Caco-2 (cell line): ENCODE measurements around the gene AXIN1. TPM values are rescaled to one million over a fixed set of nuclear protein-coding genes. Genes with fewer than 3 reads are reported as not detected.

Experiments used
- BruUV-seq: library from RNA; stranded (reverse); fragments of 400-500 nt; replicated peaks from 2 replicates; lab custom pipeline; 2021; lab: Mats Ljungman, UMichigan
- CTCF ChIA-PET: fragments of 300-600 bp; sonication (Branson Sonifier 250); formaldehyde crosslinking; loops from one replicate; lab custom pipeline; 2022; ENCODE audit warnings: antibody characterized with exemption; lab: Charles Lee
- POLR2A ChIA-PET: fragments of 300-600 bp; sonication (Branson Sonifier 250); formaldehyde crosslinking; loops from one replicate; lab custom pipeline; 2022; ENCODE audit warnings: antibody characterized with exemption; lab: Charles Lee
- DNase-seq, 2 experiments: peaks; one replicate each; pipeline versions ENCODE4 v3.0.0 to v3.0.0-alpha.2; 2020 to 2022
- H3K27me3 ChIP-seq: replicated peaks from 2 replicates; pipeline ENCODE4 v1.6.0; 2011; ENCODE audit warnings: low read length; ENCODE audit not compliant: control insufficient read depth, insufficient read depth
- H3K36me3 ChIP-seq: 2 replicates; pipeline ENCODE4 v1.5.1; 2011; ENCODE audit warnings: low read length; ENCODE audit not compliant: control insufficient read depth, insufficient read depth
- H3K4me1 ChIP-seq: fragments of 250-450 bp; sonication (Bioruptor Pico); 2 replicates; pipeline ENCODE4 v1.5.1; 2020; ENCODE audit warnings: mild to moderate bottlenecking
- H3K4me3 ChIP-seq: 2 replicates; pipeline ENCODE4 v1.5.1; 2011; ENCODE audit warnings: low read depth, mild to moderate bottlenecking, control low read depth, low read length
- H3K9me3 ChIP-seq: fragments of 250-450 bp; sonication (Bioruptor Pico); 2 replicates; pipeline ENCODE4 v1.5.1; 2020; ENCODE audit warnings: mild to moderate bottlenecking, moderate library complexity
- H3K27ac Mint-ChIP-seq: one replicate; pipeline ENCODE4 v1.8.0; 2022; ENCODE audit warnings: mixed read lengths; ENCODE audit not compliant: unreplicated experiment
- H3K27me3 Mint-ChIP-seq: one replicate; pipeline ENCODE4 v1.8.0; 2022; ENCODE audit warnings: mixed read lengths; ENCODE audit not compliant: insufficient read depth, unreplicated experiment
- H3K36me3 Mint-ChIP-seq: one replicate; pipeline ENCODE4 v1.8.0; 2022; ENCODE audit warnings: mild to moderate bottlenecking, mixed read lengths; ENCODE audit not compliant: insufficient read depth, unreplicated experiment
- H3K4me1 Mint-ChIP-seq: one replicate; pipeline ENCODE4 v1.8.0; 2022; ENCODE audit warnings: low read depth, mixed read lengths; ENCODE audit not compliant: unreplicated experiment
- H3K4me3 Mint-ChIP-seq: one replicate; pipeline ENCODE4 v1.8.0; 2022; ENCODE audit warnings: mild to moderate bottlenecking, moderate library complexity, mixed read lengths; ENCODE audit not compliant: unreplicated experiment
- H3K9me3 Mint-ChIP-seq: one replicate; pipeline ENCODE4 v1.8.0; 2022; ENCODE audit warnings: mixed read lengths; ENCODE audit not compliant: unreplicated experiment
- intact Hi-C: fragments of 100-400 bp; cut with micrococcal nuclease; formaldehyde crosslinking; loops from one replicate; pipeline ENCODE4 v1.10.0; 2022; ENCODE audit not compliant: unreplicated experiment
- total RNA-seq: library from RNA; stranded (reverse); gene quantifications from 2 replicates; pipeline ENCODE4 v1.2.3, GENCODE V29; 2022
- TF ChIP-seq, protein P1 (sequence below), 2 experiments: fragments of 200-600 bp in 1 of 2; IDR thresholded peaks; 1 replicate in 1 of 2; 2 replicates in 1 of 2; pipeline versions ENCODE4 v1.5.1 to v1.8.0; 2011 to 2022; ENCODE audit warnings: antibody characterized with exemption in 1 of 2, control low read depth in 1 of 2, inconsistent platforms in 1 of 2, low read depth in 1 of 2, low read length in 1 of 2, mild to moderate bottlenecking in 1 of 2, moderate library complexity in 1 of 2; ENCODE audit not compliant: insufficient read depth in 1 of 2, severe bottlenecking in 1 of 2, unreplicated experiment in 1 of 2

AXIN1 gene
- total RNA-seq, 1 experiment from 2014 or later: 34.5 TPM

DNA sequence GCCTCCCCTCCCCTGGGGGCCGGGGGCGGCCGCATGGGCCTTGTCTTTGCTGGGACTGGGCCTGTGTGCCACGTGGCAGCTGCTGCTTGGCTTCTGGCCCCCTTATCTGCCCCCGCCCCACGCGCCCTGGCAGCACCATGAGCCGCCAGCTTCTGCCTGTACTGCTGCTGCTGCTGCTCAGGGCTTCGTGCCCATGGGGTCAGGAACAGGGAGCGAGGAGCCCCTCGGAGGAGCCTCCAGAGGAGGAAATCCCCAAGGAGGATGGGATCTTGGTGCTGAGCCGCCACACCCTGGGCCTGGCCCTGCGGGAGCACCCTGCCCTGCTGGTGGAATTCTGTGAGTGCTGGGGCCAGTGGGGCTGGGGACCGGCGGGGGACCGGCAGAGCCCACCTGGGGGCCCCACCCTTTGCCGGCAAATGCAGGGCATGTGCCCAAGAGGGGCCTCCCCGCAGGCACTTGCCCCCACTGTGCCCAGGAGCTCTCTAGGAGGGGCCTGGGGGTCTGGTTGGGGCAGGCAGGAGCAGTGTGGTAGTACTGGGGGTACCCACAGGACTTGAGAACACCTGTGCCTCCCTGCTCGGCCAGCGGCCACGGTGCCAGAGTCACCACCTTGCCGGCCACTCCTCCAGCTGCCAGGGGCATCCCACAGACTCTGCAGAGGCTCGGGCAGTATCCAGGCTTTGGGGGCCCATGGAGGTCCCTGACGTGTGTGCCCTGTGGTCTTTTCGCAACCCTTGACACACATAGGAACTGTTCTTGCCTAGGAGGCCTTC is 69.3 kb downstream of the AXIN1 start, which contains the start of gene PDIA2:
Gene PDIA2 (plus strand): TSS at position 132 of the 773 bp plus-strand sequence. CDS start 6 bp downstream, at position 138.
- CTCF ChIA-PET: no interaction called here
- no peak for DNase-seq
- H3K36me3 Mint-ChIP-seq: peaks cover 36% of the 10 kb centered on the region
- no peaks in the 10 kb centered on the region for H3K27me3 Mint-ChIP-seq
- no TSS peak for BruUV-seq
- H3K4me3 ChIP-seq: no peak within 1 kb of the TSS
- no peak within 1 kb of the TSS for H3K27ac Mint-ChIP-seq
- no peaks in the 10 kb centered on the region; the same call in 1 of the 2 replicates for H3K36me3 ChIP-seq
- H3K4me3 Mint-ChIP-seq: no peak within 1 kb of the TSS
- no peaks in the 10 kb centered on the region for H3K9me3 Mint-ChIP-seq
- POLR2A ChIA-PET: interaction anchor here (0.7 kb wide), 1 partner anchor 19 kb away, joined by 9 read pairs; no protein-coding TSS in a partner anchor
- no peaks in the 10 kb centered on the region for H3K4me1 ChIP-seq
- no peaks in the 10 kb centered on the region; the same call in 1 of the 2 replicates for H3K27me3 ChIP-seq
- intact Hi-C loops: no loop called here
- no peaks in the 10 kb centered on the region for H3K9me3 ChIP-seq
- H3K4me1 Mint-ChIP-seq: no peaks in the 10 kb centered on the region
- TF ChIP-seq, protein P1, sequence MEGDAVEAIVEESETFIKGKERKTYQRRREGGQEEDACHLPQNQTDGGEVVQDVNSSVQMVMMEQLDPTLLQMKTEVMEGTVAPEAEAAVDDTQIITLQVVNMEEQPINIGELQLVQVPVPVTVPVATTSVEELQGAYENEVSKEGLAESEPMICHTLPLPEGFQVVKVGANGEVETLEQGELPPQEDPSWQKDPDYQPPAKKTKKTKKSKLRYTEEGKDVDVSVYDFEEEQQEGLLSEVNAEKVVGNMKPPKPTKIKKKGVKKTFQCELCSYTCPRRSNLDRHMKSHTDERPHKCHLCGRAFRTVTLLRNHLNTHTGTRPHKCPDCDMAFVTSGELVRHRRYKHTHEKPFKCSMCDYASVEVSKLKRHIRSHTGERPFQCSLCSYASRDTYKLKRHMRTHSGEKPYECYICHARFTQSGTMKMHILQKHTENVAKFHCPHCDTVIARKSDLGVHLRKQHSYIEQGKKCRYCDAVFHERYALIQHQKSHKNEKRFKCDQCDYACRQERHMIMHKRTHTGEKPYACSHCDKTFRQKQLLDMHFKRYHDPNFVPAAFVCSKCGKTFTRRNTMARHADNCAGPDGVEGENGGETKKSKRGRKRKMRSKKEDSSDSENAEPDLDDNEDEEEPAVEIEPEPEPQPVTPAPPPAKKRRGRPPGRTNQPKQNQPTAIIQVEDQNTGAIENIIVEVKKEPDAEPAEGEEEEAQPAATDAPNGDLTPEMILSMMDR (IDR thresholded peaks at IDR 0.05; ENCODE audit: insufficient read depth in 1 of 2, low read depth in 1 of 2, low read length in 1 of 2, severe bottlenecking in 1 of 2, unreplicated experiment in 1 of 2): no peak

DNA sequence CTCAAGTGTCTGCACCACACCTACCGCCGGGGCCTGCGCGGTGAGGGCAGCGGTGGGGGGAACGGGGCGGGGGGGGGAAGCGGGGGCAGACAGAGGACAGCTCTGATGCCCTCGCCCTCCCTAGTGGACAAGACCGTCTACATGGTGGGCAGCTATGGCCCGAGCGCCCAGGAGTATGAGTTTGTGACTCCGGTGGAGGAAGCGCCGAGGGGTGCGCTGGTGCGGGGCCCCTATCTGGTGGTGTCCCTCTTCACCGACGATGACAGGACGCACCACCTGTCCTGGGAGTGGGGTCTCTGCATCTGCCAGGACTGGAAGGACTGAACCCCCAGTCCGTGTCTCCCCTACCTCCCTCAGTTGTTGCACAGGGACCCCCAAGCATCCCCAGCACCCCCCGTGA is 70.0 kb downstream of the AXIN1 start:
- Mint-ChIP-seq H3K36me3 (peaks cover 29% of the 10 kb centered on the region), H3K4me3 (no peak overlapping the region), H3K9me3 (no peaks in the 10 kb centered on the region), H3K27me3 (no peaks in the 10 kb centered on the region), H3K4me1 (no peaks in the 10 kb centered on the region), H3K27ac (no peak overlapping the region)
- H3K4me3 ChIP-seq: no peak overlapping the region
- intact Hi-C loops: no loop called here
- no peaks in the 10 kb centered on the region; the same call in 1 of the 2 replicates for H3K27me3 ChIP-seq
- DNase-seq: no peak
- TF ChIP-seq, protein P1 (IDR thresholded peaks at IDR 0.05; ENCODE audit: insufficient read depth in 1 of 2, low read depth in 1 of 2, low read length in 1 of 2, severe bottlenecking in 1 of 2, unreplicated experiment in 1 of 2): no peak
- H3K36me3 ChIP-seq: no peaks in the 10 kb centered on the region
- H3K9me3 ChIP-seq: no peaks in the 10 kb centered on the region
- ChIA-PET POLR2A (no interaction called here), CTCF (no interaction called here)
- BruUV-seq: no TSS peak
- no peaks in the 10 kb centered on the region for H3K4me1 ChIP-seq

DNA sequence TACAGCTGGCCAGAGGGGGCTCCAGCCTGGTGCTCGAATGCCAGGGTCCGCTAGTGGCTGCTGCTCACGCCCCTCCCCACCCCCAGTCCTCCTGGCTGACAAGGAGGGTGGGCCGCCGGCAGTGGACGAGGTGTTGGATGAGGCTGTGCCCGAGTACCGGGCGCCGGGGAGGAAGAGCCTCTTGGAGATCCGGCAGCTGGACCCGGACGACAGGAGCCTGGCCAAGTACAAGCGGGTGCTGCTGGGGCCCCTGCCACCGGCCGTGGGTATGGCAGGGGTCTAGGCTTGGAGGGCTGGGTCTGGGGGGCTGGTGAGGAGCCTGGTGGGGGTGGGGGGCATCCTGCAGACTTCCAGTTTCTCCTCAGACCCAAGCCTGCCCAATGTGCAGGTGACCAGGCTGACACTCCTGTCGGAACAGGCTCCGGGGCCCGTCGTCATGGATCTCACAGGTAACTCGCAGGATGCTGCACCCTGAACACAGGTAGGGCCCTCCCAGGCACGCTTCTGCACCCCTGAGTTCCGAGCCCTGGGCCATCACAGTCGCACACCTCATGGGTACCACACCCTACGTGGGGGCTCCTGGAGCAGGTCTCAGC is 70.8 kb downstream of the AXIN1 start:
- H3K27ac Mint-ChIP-seq: no peak overlapping the region
- no peaks in the 10 kb centered on the region for H3K36me3 ChIP-seq
- no peaks in the 10 kb centered on the region for H3K4me1 ChIP-seq
- H3K4me3 ChIP-seq: no peak overlapping the region
- ChIA-PET POLR2A (no interaction called here), CTCF (no interaction called here)
- no TSS peak for BruUV-seq
- intact Hi-C loops: no loop called here
- H3K4me3 Mint-ChIP-seq: no peak overlapping the region
- no peak for DNase-seq
- no peaks in the 10 kb centered on the region for H3K9me3 ChIP-seq
- H3K4me1 Mint-ChIP-seq: no peaks in the 10 kb centered on the region
- no peaks in the 10 kb centered on the region for H3K9me3 Mint-ChIP-seq
- H3K36me3 Mint-ChIP-seq: peaks cover 24% of the 10 kb centered on the region
- H3K27me3 Mint-ChIP-seq: no peaks in the 10 kb centered on the region
- H3K27me3 ChIP-seq: no peaks in the 10 kb centered on the region; the same call in 1 of the 2 replicates
- TF ChIP-seq, protein P1 (IDR thresholded peaks at IDR 0.05; ENCODE audit: insufficient read depth in 1 of 2, low read depth in 1 of 2, low read length in 1 of 2, severe bottlenecking in 1 of 2, unreplicated experiment in 1 of 2): no peak
